Neural cell (in vitro differentiated cells): ENCODE data around the gene SH3RF1.

Source experiments
- CTCF ChIP-seq: fragments of 450-650 bp; IDR thresholded peaks from 2 replicates; pipeline ENCODE4 v1.5.1; 2014; ENCODE audit warnings: antibody characterized with exemption, mild to moderate bottlenecking, moderate library complexity; ENCODE audit not compliant: poor library complexity, severe bottlenecking
- EP300 ChIP-seq: fragments of 450-650 bp; conservative IDR thresholded peaks from 2 replicates; pipeline ENCODE4 v1.6.1; 2014; ENCODE audit warnings: antibody characterized with exemption, mild to moderate bottlenecking, moderate library complexity; ENCODE audit not compliant: poor library complexity, severe bottlenecking
- POLR2AphosphoS5 ChIP-seq: IDR thresholded peaks from 2 replicates; pipeline ENCODE4 v1.6.1; 2012
- RAD21 ChIP-seq: fragments of 450-650 bp; conservative IDR thresholded peaks from 2 replicates; pipeline ENCODE4 v1.6.1; 2014; ENCODE audit warnings: antibody characterized with exemption, mild to moderate bottlenecking, moderate library complexity
- REST ChIP-seq: IDR thresholded peaks from 2 replicates; pipeline ENCODE4 v1.6.1; 2012; ENCODE audit warnings: borderline replicate concordance

- no peak for TF ChIP-seq POLR2AphosphoS5
- TF ChIP-seq REST: no peak
- TF ChIP-seq EP300: no peak
- TF ChIP-seq RAD21: no peak
- no peak for TF ChIP-seq CTCF
These were observed 133.2 kb downstream of the SH3RF1 start for GRCh38 chr4:169137558-169137920.
